B cell (primary cell): ENCODE results near the gene GPR25. TPM values are rescaled to one million over a fixed set of nuclear protein-coding genes. Genes with fewer than 3 reads are reported as not detected.

Source experiments
- ATAC-seq: fragments of 200-7000 bp; cut with Tn5 transposase; one replicate; pipeline ENCODE4 v1.10.0; 2021; ENCODE audit warnings: low read depth, mild to moderate bottlenecking, moderate number of reproducible peaks, moderate library complexity
- CTCF ChIA-PET: fragments of 350-600 bp; sonication (Branson Sonifier 250); formaldehyde crosslinking; loops from one replicate; lab custom pipeline; 2021; ENCODE audit warnings: antibody characterized with exemption, inconsistent platforms; lab: Charles Lee
- POLR2A ChIA-PET: fragments of 350-600 bp; sonication (Branson Sonifier 250); formaldehyde crosslinking; loops from one replicate; lab custom pipeline; 2021; ENCODE audit warnings: antibody characterized with exemption; lab: Charles Lee
- DNase-seq: peaks from one replicate; pipeline ENCODE4 v3.0.0; 2013
- H2AFZ ChIP-seq: 2 replicates; pipeline ENCODE4 v1.6.1; 2012; ENCODE audit warnings: mild to moderate bottlenecking, low read depth, low read length; ENCODE audit not compliant: insufficient read depth, poor library complexity, severe bottlenecking
- H3K27ac ChIP-seq, 2 donors: 1 replicate in 1 of 2; 2 replicates in 1 of 2; pipeline ENCODE4 v1.5.1; 2012 to 2013; ENCODE audit warnings: low read length in 2 of 2, mild to moderate bottlenecking in 2 of 2, moderate library complexity in 1 of 2
- H3K27me3 ChIP-seq, 4 experiments: fragments of 200-600 bp in 1 of 4; sonication (generic) in 1 of 4; replicated peaks in 1 of 4; 1 replicate in 2 of 4; 2 replicates in 2 of 4; pipeline versions ENCODE4 v1.6.1 to v1.7.0; 2013 to 2016; ENCODE audit warnings: low read length in 3 of 4, mild to moderate bottlenecking in 2 of 4, mixed read lengths in 1 of 4, moderate library complexity in 1 of 4; ENCODE audit not compliant: insufficient read depth in 4 of 4, control insufficient read depth in 3 of 4; ENCODE audit errors: control extremely low read depth in 1 of 4
- H3K36me3 ChIP-seq, 2 experiments: replicated peaks in 1 of 2; 1 replicate in 1 of 2; 2 replicates in 1 of 2; pipeline versions ENCODE4 v1.6.1 to v1.7.1; 2013; ENCODE audit warnings: low read length in 1 of 2; ENCODE audit not compliant: insufficient read depth in 2 of 2, control insufficient read depth in 1 of 2; ENCODE audit errors: control extremely low read depth in 1 of 2, extremely low read depth in 1 of 2
- H3K4me1 ChIP-seq, 2 donors: fragments of 200-600 bp in 1 of 2; sonication (generic) in 1 of 2; 1 replicate in 1 of 2; 2 replicates in 1 of 2; pipeline versions ENCODE4 v1.5.1 to v1.6.1; 2013 to 2017; ENCODE audit warnings: low read length in 2 of 2; ENCODE audit not compliant: control insufficient read depth in 2 of 2, insufficient read depth in 2 of 2
- H3K4me2 ChIP-seq: replicated peaks from 2 replicates; pipeline ENCODE3; 2012; ENCODE audit warnings: mild to moderate bottlenecking, low read depth, low read length; ENCODE audit not compliant: poor library complexity, severe bottlenecking
- H3K4me3 ChIP-seq, 5 experiments: fragments of 200-600 bp in 1 of 5; sonication (generic) in 1 of 5; 1 replicate in 3 of 5; 2 replicates in 2 of 5; pipeline versions ENCODE4 v1.5.1 to v1.7.0; 2011 to 2016; ENCODE audit warnings: low read length in 4 of 5, mild to moderate bottlenecking in 4 of 5, low read depth in 2 of 5, control low read depth in 1 of 5, moderate library complexity in 1 of 5; ENCODE audit not compliant: insufficient read depth in 1 of 5; ENCODE audit errors: control extremely low read depth in 1 of 5, extremely low read depth in 1 of 5
- H3K79me2 ChIP-seq: fragments of 200-600 bp; sonication (generic); one replicate; pipeline ENCODE4 v1.6.0; 2016; ENCODE audit warnings: low read length; ENCODE audit not compliant: control insufficient read depth, insufficient read depth
- H3K9ac ChIP-seq: fragments of 200-600 bp; sonication (generic); 2 replicates; pipeline ENCODE4 v1.6.1; 2017; ENCODE audit warnings: mild to moderate bottlenecking, low read length, moderate library complexity
- H3K9me3 ChIP-seq, 3 donors: one replicate each; pipeline versions ENCODE4 v1.6.1 to v1.7.1; 2013; ENCODE audit warnings: low read length in 2 of 3; ENCODE audit not compliant: control insufficient read depth in 2 of 3, insufficient read depth in 1 of 3; ENCODE audit errors: control extremely low read depth in 1 of 3
- H4K20me1 ChIP-seq: 2 replicates; pipeline ENCODE4 v1.6.0; 2012; ENCODE audit warnings: mild to moderate bottlenecking, low read length; ENCODE audit not compliant: insufficient read depth, control insufficient read depth, poor library complexity, severe bottlenecking
- H3K27ac Mint-ChIP-seq: one replicate; pipeline ENCODE4 v1.8.0; 2021; ENCODE audit warnings: mixed read lengths
- H3K27me3 Mint-ChIP-seq: one replicate; pipeline ENCODE4 v1.8.0; 2021; ENCODE audit warnings: mixed read lengths
- H3K4me1 Mint-ChIP-seq: one replicate; pipeline ENCODE4 v1.8.0; 2021; ENCODE audit warnings: mixed read lengths
- H3K4me3 Mint-ChIP-seq: one replicate; pipeline ENCODE4 v1.8.0; 2021; ENCODE audit warnings: mixed read lengths
- H3K9me3 Mint-ChIP-seq: one replicate; pipeline ENCODE4 v1.8.0; 2022; ENCODE audit warnings: mixed read lengths; ENCODE audit not compliant: insufficient read depth
- EZH2 ChIP-seq: IDR thresholded peaks from 2 replicates; pipeline ENCODE4 v1.6.1; 2012; ENCODE audit warnings: borderline replicate concordance, low read depth, mild to moderate bottlenecking, moderate library complexity, low read length; ENCODE audit not compliant: insufficient read depth, poor library complexity, severe bottlenecking
- WGBS: methylation state at CpG from one replicate; pipeline ENCODE4 v1.1.5; 2013; ENCODE audit warnings: missing lambda C conversion rate; ENCODE audit not compliant: insufficient coverage; 5-methylcytosine and 5-hydroxymethylcytosine counted together
- intact Hi-C: fragments of 100-400 bp; cut with micrococcal nuclease; formaldehyde crosslinking; loops from one replicate; pipeline ENCODE4 v1.10.0; 2022
- polyA plus RNA-seq: library from polyadenylated mRNA; depleted of rRNA; stranded (reverse); fragments of >200 nt; gene quantifications from 2 replicates; pipeline ENCODE4 v1.2.3, GENCODE V29; 2012
- total RNA-seq, 2 donors: library from RNA; stranded (reverse); fragments of 120-200 nt in 1 of 2; gene quantifications; 1 replicate in 1 of 2; 2 replicates in 1 of 2; pipeline versions ENCODE4 v1.2.3 to v1.2.4, GENCODE V29; 2013 to 2022
- TF ChIP-seq, protein P1 (sequence below): fragments of 200-600 bp; IDR thresholded peaks from one replicate; pipeline ENCODE4 v1.8.0; 2022; ENCODE audit warnings: antibody characterized with exemption, mild to moderate bottlenecking

The GPR25 gene
- total and polyA plus RNA-seq, 2 donors (not counting 1 experiment from before 2014, with no cell fraction given), result 1.8 to 3.1 TPM

DNA sequence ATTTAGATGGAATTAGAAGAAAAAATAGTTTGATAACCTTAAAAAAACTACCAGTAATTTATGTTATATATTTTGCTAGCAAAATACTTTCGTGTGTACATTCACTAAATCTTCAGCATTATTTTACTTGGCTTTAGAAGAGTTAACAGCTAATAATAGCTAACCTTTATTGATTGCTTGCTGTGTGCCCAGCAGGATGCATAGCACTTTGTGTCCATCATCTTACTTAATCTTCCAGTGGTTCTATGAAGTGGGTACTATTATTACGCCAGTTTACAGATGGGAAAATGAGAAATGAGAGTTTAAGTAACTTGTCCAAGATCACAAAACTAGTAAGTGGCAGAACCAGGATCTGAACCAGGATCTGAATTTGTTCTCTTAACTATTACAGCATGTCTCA is 41.7 kb upstream of the GPR25 start:
- H3K4me1 ChIP-seq, result no peaks in the 10 kb centered on the region
- Mint-ChIP-seq H3K4me1 (peaks cover 2% of the 10 kb centered on the region), H3K27me3 (peaks cover 6% of the 10 kb centered on the region), H3K9me3 (no peaks in the 10 kb centered on the region), H3K4me3 (no peak overlapping the region), H3K27ac (no peak overlapping the region)
- no peaks in the 10 kb centered on the region for H3K36me3 ChIP-seq
- no peak overlapping the region for H2AFZ ChIP-seq
- TF ChIP-seq, protein P1, sequence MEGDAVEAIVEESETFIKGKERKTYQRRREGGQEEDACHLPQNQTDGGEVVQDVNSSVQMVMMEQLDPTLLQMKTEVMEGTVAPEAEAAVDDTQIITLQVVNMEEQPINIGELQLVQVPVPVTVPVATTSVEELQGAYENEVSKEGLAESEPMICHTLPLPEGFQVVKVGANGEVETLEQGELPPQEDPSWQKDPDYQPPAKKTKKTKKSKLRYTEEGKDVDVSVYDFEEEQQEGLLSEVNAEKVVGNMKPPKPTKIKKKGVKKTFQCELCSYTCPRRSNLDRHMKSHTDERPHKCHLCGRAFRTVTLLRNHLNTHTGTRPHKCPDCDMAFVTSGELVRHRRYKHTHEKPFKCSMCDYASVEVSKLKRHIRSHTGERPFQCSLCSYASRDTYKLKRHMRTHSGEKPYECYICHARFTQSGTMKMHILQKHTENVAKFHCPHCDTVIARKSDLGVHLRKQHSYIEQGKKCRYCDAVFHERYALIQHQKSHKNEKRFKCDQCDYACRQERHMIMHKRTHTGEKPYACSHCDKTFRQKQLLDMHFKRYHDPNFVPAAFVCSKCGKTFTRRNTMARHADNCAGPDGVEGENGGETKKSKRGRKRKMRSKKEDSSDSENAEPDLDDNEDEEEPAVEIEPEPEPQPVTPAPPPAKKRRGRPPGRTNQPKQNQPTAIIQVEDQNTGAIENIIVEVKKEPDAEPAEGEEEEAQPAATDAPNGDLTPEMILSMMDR, result no peak
- no peak for TF ChIP-seq EZH2
- ATAC-seq, result no peak
- ChIA-PET CTCF (interaction anchor here (1.2 kb wide), 1 partner anchor 271 kb away, joined by 3 read pairs; no protein-coding TSS in a partner anchor), POLR2A (no interaction called here)
- intact Hi-C loops, result loop anchor here (10.0 kb wide), 1 partner anchor 276 kb away; no protein-coding TSS in a partner anchor
- H4K20me1 ChIP-seq, result no peaks in the 10 kb centered on the region
- H3K27me3 ChIP-seq, result no peaks in the 10 kb centered on the region
- DNase-seq, result no peak
- H3K9ac ChIP-seq, result no peak overlapping the region
- H3K4me2 ChIP-seq, result no peak overlapping the region
- no peak overlapping the region for H3K4me3 ChIP-seq
- H3K27ac ChIP-seq, result no peak overlapping the region
- H3K9me3 ChIP-seq, result no peaks in the 10 kb centered on the region
- no CpG with 5 or more reads among the region's 2 CpGs for WGBS
- H3K79me2 ChIP-seq, result no peaks in the 10 kb centered on the region

DNA sequence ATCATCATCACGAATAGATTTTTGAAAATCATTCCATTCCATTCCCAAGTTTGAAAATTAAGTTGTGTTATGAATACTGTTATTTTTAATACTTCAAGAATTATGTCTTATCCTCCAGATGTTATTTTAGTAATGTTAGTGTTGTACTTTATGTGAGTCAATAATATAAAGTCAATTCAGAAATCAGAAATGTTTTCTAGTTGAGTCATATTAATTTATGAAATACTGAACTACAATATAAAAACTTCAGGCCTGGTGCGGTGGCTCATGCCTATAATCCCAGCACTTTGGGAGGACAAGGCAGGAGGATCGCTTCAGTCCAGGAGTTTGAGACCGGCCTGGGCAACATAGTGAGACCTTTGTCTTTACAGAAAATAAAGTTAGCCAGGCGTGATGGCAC is 38.4 kb upstream of the GPR25 start:
- H3K4me1 Mint-ChIP-seq, result no peaks in the 10 kb centered on the region
- Histone ChIP-seq H3K4me2 (no peak overlapping the region), H3K36me3 (no peaks in the 10 kb centered on the region), H3K79me2 (no peaks in the 10 kb centered on the region), H3K9me3 (no peaks in the 10 kb centered on the region), H3K27me3 (no peaks in the 10 kb centered on the region), H3K4me3 (no peak overlapping the region), H2AFZ (no peak overlapping the region), H3K4me1 (no peaks in the 10 kb centered on the region), H3K27ac (no peak overlapping the region), H3K9ac (no peak overlapping the region), H4K20me1 (no peaks in the 10 kb centered on the region)
- H3K4me3 Mint-ChIP-seq, result no peak overlapping the region
- no peaks in the 10 kb centered on the region for H3K9me3 Mint-ChIP-seq
- CTCF ChIA-PET, result interaction anchor here (0.9 kb wide), 1 partner anchor 53 kb away, joined by 3 read pairs; no protein-coding TSS in a partner anchor
- no peak overlapping the region for H3K27ac Mint-ChIP-seq
- ATAC-seq (no peak), DNase-seq (no peak)
- TF ChIP-seq, protein P1, result no peak
- TF ChIP-seq EZH2, result no peak
- WGBS, result 100% methylated on average over 2 of the region's 5 CpGs
- peaks cover 3% of the 10 kb centered on the region for H3K27me3 Mint-ChIP-seq
- intact Hi-C loops, result loop anchor here (10.0 kb wide), 1 partner anchor 280 kb away; no protein-coding TSS in a partner anchor
- POLR2A ChIA-PET, result no interaction called here
